ENCODE measurements around the gene BOK. TPM values are rescaled to one million over a fixed set of nuclear protein-coding genes. Genes with fewer than 3 reads are reported as not detected.

The BOK gene
- total RNA-seq, 1 experiment from 2014 or later = 41.5 TPM

DNA sequence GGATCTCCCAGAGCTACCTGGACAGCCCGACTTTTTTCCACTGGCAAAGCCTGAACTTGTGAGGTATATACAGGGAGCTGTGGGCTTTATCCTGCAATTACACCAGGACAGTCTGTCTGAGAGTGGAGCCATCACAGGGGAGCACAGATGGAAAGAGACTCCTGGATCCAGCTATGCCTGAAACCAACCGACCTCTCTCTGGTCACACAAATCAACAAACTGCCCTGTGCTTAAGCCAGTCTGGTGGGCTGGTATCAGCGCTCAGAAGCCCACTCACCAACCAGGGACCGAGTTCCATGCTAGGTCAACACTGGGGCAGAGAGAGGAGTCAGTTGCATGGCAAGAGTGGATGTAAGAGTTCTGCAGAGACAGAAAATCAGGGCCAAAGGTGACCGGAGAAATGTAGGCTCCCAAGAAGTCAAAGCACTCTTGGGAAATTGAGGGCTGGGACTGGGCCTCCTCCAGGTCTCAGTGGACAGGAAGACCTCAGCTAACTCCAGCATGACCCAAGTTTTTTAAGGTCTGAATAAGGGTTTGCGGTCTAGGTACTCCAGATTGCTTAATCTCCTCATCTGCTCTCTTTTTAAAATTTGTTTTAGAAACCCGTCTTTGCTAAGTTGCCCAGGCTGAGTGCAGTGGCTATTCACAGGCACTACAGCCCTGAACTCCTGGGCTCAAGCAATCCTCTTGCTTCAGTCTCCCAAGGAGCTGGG, 3.8 kb upstream of the BOK start:
- H3K4me2 ChIP-seq (ENCODE audit: low read length) = no peak overlapping the region; the same call in 1 of the 2 replicates
- H4K20me1 ChIP-seq (ENCODE audit: insufficient read depth) = no peaks in the 10 kb centered on the region
- no peak overlapping the region for H3K9ac ChIP-seq (ENCODE audit: low read length)
- H3K9me2 ChIP-seq (ENCODE audit: insufficient read depth) = no peaks in the 10 kb centered on the region
- no peak overlapping the region for H2AFZ ChIP-seq (ENCODE audit: low read depth, low read length, poor library complexity, severe bottlenecking)
- DNase-seq (ENCODE audit: low read depth, low spot score) (no peak), ATAC-seq (no peak)
- RAD21 ChIA-PET (ENCODE audit: low non-redundant PET in 1 of 2, low total read pairs in 2 of 2, uncharacterized antibody in 2 of 2, unreplicated experiment in 2 of 2) = no interaction called here
- no peaks in the 10 kb centered on the region for H3K9me3 ChIP-seq (ENCODE audit: control insufficient read depth in 1 of 2, insufficient read depth in 1 of 2, low read depth in 1 of 2, low read length in 2 of 2)
- no peak for TF ChIP-seq SP1 (IDR thresholded peaks at IDR 0.05; ENCODE audit: low read depth)
- TF ChIP-seq, protein P1, sequence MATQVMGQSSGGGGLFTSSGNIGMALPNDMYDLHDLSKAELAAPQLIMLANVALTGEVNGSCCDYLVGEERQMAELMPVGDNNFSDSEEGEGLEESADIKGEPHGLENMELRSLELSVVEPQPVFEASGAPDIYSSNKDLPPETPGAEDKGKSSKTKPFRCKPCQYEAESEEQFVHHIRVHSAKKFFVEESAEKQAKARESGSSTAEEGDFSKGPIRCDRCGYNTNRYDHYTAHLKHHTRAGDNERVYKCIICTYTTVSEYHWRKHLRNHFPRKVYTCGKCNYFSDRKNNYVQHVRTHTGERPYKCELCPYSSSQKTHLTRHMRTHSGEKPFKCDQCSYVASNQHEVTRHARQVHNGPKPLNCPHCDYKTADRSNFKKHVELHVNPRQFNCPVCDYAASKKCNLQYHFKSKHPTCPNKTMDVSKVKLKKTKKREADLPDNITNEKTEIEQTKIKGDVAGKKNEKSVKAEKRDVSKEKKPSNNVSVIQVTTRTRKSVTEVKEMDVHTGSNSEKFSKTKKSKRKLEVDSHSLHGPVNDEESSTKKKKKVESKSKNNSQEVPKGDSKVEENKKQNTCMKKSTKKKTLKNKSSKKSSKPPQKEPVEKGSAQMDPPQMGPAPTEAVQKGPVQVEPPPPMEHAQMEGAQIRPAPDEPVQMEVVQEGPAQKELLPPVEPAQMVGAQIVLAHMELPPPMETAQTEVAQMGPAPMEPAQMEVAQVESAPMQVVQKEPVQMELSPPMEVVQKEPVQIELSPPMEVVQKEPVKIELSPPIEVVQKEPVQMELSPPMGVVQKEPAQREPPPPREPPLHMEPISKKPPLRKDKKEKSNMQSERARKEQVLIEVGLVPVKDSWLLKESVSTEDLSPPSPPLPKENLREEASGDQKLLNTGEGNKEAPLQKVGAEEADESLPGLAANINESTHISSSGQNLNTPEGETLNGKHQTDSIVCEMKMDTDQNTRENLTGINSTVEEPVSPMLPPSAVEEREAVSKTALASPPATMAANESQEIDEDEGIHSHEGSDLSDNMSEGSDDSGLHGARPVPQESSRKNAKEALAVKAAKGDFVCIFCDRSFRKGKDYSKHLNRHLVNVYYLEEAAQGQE (IDR thresholded peaks at IDR 0.05; ENCODE audit: low read depth) = no peak
- TF ChIP-seq, protein P2, sequence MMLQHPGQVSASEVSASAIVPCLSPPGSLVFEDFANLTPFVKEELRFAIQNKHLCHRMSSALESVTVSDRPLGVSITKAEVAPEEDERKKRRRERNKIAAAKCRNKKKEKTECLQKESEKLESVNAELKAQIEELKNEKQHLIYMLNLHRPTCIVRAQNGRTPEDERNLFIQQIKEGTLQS (IDR thresholded peaks at IDR 0.05) = no peak
- no peak for TF ChIP-seq JUND (IDR thresholded peaks at IDR 0.05)
- TF ChIP-seq SRF (IDR thresholded peaks at IDR 0.05; ENCODE audit: low read depth) = no peak
- TF ChIP-seq FOSL1 (IDR thresholded peaks at IDR 0.05; ENCODE audit: low read depth) = no peak
- TF ChIP-seq TCF7L2 (IDR thresholded peaks at IDR 0.05; ENCODE audit: borderline replicate concordance, extremely low read depth, insufficient read depth, insufficient read length) = no peak
- no peak for TF ChIP-seq ELF1 (IDR thresholded peaks at IDR 0.05; ENCODE audit: borderline replicate concordance, low read depth)
- no peak for TF ChIP-seq SIN3A (IDR thresholded peaks at IDR 0.05; ENCODE audit: low read depth)
- TF ChIP-seq YY1 (IDR thresholded peaks at IDR 0.05; ENCODE audit: extremely low read depth, insufficient replicate concordance, low read depth, low read length) = no peak
- no peak for TF ChIP-seq RAD21 (IDR thresholded peaks at IDR 0.05; ENCODE audit: low read depth)
- TF ChIP-seq, protein P3, sequence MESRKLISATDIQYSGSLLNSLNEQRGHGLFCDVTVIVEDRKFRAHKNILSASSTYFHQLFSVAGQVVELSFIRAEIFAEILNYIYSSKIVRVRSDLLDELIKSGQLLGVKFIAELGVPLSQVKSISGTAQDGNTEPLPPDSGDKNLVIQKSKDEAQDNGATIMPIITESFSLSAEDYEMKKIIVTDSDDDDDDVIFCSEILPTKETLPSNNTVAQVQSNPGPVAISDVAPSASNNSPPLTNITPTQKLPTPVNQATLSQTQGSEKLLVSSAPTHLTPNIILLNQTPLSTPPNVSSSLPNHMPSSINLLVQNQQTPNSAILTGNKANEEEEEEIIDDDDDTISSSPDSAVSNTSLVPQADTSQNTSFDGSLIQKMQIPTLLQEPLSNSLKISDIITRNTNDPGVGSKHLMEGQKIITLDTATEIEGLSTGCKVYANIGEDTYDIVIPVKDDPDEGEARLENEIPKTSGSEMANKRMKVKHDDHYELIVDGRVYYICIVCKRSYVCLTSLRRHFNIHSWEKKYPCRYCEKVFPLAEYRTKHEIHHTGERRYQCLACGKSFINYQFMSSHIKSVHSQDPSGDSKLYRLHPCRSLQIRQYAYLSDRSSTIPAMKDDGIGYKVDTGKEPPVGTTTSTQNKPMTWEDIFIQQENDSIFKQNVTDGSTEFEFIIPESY (IDR thresholded peaks at IDR 0.05; ENCODE audit: extremely low read depth, insufficient replicate concordance, low read length) = no peak
- no peak for TF ChIP-seq POLR2A (IDR thresholded peaks at IDR 0.05; ENCODE audit: borderline replicate concordance, extremely low read depth, insufficient read depth, insufficient read length)
- no peak for TF ChIP-seq CEBPB (IDR thresholded peaks at IDR 0.05; ENCODE audit: low read depth)
- no peak for TF ChIP-seq CBX3 (IDR thresholded peaks at IDR 0.05; ENCODE audit: low read depth)
- no peak for TF ChIP-seq POLR2AphosphoS5 (IDR thresholded peaks at IDR 0.05; ENCODE audit: low read depth, low read length)
- TF ChIP-seq EGR1 (IDR thresholded peaks at IDR 0.05; ENCODE audit: low read depth) = no peak
- TF ChIP-seq, protein P4, sequence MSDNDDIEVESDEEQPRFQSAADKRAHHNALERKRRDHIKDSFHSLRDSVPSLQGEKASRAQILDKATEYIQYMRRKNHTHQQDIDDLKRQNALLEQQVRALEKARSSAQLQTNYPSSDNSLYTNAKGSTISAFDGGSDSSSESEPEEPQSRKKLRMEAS (IDR thresholded peaks at IDR 0.05) = no peak
- TF ChIP-seq ZNF274 (IDR thresholded peaks at IDR 0.05; ENCODE audit: low read depth, low read length) = no peak
- H3K4me1 ChIP-seq (ENCODE audit: control insufficient read depth in 1 of 2, insufficient read depth in 2 of 2, low read length in 2 of 2) = peaks cover 8 to 32% of the 10 kb centered on the region in 2 experiments; a peak in 3 of 4 replicates
- H3K27me3 ChIP-seq (ENCODE audit: insufficient read depth, low read length) = no peaks in the 10 kb centered on the region
- peaks cover 4% of the 10 kb centered on the region for H3K79me2 ChIP-seq (ENCODE audit: insufficient read depth, low read length)
- CTCF ChIA-PET = interaction anchor here (1.2 kb wide), 1 partner anchor 44 kb away, joined by 3 read pairs; no protein-coding TSS in a partner anchor
- no TSS peak for BruUV-seq (replicated peaks)
- H3K27ac ChIP-seq (ENCODE audit: low read depth, low read length) = no peak overlapping the region
- intact Hi-C loops (cut with micrococcal nuclease) = loop anchor here (5.0 to 10.0 kb wide), 3 partner anchors 83 to 330 kb away; partner anchors contain the start of genes ATG4B, FARP2 and THAP4
- no peak overlapping the region for H3K4me3 ChIP-seq (replicated peaks in 1 of 2; ENCODE audit: low read depth in 1 of 2, low read length in 2 of 2)
- POLR2A ChIA-PET = interaction anchor here (1.2 kb wide), 1 partner anchor 39 kb away, joined by 3 read pairs; no protein-coding TSS in a partner anchor
- no peaks in the 10 kb centered on the region for H3K36me3 ChIP-seq (ENCODE audit: control insufficient read depth in 1 of 2, insufficient read depth in 2 of 2, low read length in 2 of 2)

Measured in HCT116 (cell line).